ENCODE results near the gene FAM43A.

Gene FAM43A

GRCh38 chr3:194675680-194676079 lies 10.0 kb upstream of the FAM43A start:
- DNase-seq (ENCODE audit: low spot score) = no peak

- no peak for DNase-seq (ENCODE audit: low spot score)
Measured at GRCh38 chr3:194676471-194676870, 9.2 kb upstream of the FAM43A start.

GRCh38 chr3:194680888-194681615 lies 4.6 kb upstream of the FAM43A start:
- DNase-seq (ENCODE audit: low spot score) = no peak

DNA sequence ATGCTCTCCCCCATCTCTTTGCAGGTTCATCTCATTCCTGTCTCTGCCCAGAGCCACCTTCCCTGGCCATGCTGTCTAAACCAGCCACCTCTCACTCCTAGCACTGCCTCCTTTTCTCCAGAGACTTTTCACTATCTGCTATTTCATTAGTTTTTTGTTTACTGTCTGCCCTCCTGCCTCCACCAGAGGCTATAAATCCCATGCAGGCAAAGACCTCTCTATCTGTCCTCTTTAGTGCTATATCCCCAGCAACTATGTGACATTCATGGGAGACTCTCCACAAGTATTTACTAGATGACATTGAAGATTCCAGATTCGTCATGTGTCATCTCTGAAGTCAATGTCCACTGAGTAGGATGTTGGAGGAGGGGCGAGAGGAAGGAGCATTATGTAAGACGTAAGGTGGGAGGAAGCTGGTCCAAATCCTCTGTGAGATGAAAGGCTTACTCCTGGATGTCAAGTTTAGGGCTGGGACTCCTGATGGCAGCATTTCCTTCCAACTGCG lies 3.4 kb upstream of the FAM43A start:
- DNase-seq (ENCODE audit: low spot score) = no peak

DNA sequence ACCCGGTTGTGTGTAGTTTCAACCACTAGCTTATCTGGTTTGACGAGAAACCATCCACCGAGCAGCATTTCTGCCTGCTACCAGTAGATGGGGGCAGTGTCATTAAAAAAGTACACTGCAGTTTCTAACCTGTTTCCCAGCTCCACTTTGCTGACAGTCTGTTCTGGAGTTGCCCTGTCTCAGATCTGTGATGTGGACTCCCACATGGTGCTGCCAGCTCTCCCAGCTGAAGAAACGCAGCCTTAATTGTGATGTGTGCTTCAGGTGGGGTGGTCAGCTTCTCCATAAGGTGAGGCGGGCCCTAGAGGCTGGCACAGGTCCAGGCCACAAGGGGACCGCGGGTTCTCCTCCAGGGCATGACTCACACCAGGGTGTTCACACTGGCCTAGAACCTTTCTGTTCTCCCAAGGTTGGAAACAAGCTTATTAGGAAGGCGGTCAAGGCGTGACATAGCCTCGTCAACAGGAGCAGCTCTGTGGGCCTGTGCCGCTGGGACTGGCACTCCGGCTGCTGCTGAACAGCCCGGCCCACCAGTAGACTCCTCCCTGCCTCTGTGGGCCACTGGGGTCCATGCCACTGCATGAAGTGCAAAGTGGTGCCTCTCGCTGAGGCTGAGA lies 2.9 kb upstream of the FAM43A start:
- peak; percentile 93 for DNase-seq (ENCODE audit: low spot score)

DNA sequence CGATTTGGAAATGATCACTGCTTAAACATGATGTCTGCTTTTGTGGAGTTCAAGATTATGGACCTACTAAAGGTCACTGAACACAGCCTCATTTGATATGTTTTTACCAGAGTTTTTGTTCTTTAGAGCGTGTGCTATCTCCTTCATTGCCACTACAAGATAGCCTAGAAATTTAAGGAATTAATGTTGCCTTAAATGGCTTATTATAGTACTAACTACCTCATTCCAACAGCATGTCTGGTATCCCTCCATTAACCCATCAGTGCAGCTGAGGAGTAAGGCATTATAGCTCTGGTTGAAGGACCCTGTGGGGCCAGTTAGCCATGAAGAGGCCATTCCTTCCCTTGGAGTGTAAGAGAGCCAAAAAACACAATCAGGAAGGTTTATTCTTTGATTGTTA lies 2.3 kb upstream of the FAM43A start:
- DNase-seq (ENCODE audit: low spot score) = no peak

DNA sequence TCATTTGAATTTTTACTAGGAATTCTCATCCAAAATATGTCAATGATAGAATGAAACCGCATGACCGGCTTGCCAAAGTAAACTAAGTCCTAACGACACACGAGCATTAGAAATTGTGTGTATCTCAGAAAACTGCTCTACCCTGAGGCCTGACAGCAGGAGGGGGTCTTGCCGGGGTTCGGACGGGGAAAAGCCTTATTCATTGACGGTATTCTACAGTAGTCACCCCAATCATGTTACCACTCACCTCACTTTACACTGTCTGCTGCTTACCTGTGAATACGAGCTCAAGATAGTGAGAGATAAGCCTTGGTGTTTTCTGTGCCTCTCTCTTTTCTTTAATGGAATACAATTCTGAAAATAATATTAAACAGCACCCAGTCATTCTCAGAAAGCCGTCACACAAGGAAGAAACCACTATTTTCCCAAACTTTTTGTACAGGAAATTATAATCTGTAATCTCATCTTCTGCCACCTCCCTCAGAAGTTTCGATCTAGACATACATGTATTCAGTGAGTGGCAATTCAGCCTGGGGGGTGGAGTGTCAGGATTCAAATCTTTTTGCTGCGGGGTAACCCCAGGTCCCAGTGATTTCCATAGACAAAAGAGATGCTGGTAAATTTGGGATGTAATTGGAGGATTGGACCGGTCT lies 492 bp upstream of the FAM43A start:
- DNase-seq (ENCODE audit: low spot score) = no peak

DNA sequence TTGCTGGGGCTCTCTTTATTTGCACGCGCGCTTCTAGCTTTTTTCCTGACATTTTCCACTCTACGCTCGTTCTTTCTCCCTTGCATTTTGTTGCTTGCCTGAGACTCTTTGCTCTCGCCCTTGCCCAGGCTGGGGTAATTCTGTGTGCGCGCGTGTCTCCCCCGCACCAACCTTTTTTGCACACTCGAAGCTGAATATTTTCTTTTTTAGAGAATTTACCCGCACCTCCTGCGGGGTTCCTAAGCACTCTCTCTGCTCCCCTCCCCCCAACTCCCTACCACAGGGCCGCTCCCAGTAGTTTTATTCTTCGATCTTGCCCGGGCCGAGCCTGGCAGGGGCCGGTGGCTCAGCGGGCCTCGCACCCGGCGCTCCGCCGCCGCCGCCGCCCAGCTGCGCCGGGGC lies 732 bp downstream of the FAM43A start:
- no peak for DNase-seq (ENCODE audit: low spot score)

- no peak for DNase-seq (ENCODE audit: low spot score)
Measured at GRCh38 chr3:194686816-194687637, 1.3 kb downstream of the FAM43A start.

DNA sequence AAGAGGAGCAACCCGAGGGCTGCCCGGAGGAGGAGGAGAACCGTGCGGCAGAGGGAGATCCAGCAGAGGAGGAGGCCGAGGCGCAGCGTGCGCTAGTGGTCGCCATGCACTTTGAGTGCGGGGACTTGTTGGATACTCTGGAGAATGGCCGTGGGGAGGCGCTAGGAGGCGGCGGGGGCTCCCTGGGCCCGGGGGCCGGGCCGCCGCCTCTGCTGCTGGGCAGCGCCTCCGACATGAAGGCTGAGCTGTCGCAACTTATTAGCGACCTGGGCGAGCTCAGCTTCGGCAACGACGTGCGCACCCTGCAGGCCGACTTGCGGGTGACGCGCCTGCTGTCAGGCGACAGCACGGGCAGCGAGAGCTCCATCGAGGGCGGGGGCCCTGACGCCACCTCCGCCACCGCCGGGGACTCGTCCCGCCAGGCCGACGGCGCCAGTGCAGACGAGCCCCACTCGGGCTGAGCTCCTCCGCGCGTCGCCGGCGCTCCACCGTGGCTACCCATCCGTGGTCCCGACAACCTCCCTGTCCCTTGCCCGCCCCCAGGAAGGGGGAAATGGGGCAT lies 2.0 kb downstream of the FAM43A start:
- no peak for DNase-seq (ENCODE audit: low spot score)

DNA sequence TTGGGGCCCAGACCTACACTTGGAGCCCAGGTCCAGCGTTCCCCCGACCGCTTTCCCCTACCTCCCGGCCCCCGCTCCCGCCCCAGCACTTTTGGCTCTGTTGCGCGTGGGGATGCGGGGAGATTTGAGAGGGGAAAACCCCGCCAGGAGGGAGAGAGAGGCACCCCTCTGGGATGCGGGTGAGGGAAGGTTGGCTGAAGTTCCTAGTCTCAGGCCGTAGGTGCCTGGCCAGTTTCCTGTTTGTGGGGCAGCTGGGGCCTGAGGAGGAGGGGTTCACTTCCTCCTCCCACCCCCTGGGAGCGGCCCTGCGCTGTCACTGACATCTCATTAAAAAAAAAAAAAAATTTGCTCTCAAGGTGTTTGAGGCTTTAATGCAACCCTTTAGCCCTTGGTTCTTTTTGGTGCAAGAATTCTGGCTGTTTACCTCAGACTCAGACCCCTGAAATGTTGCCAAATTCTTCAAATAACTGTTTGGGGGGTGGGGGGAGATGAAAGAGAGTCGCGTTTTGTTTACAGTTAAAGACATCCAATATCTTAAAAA lies 2.6 kb downstream of the FAM43A start:
- no peak for DNase-seq (ENCODE audit: low spot score)

GRCh38 chr3:194688946-194689345 lies 3.3 kb downstream of the FAM43A start:
- DNase-seq (ENCODE audit: low spot score) = no peak

DNA sequence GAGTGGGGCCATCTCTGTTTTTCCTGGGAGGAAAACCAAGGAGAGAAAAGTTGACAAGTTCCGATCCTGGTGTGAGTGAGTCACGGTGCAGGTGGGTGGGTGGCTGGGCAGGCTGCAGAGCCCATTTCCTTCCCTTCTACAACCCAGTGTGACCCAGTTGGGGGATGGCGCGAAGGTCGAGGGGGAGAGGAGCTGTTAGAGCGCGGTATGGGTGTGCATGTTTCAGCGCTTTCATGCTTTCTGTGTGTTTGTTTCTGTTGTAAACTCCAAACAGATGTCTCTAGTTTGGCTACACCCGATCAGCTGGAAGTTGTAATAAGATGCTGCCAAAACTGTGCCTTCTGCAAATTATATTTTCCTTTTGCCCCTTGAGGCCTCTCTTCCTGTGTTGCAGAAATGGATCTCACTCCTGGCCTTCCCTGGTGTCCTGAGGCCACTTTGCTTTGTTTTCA lies 3.8 kb downstream of the FAM43A start:
- no peak for DNase-seq (ENCODE audit: low spot score)

DNA sequence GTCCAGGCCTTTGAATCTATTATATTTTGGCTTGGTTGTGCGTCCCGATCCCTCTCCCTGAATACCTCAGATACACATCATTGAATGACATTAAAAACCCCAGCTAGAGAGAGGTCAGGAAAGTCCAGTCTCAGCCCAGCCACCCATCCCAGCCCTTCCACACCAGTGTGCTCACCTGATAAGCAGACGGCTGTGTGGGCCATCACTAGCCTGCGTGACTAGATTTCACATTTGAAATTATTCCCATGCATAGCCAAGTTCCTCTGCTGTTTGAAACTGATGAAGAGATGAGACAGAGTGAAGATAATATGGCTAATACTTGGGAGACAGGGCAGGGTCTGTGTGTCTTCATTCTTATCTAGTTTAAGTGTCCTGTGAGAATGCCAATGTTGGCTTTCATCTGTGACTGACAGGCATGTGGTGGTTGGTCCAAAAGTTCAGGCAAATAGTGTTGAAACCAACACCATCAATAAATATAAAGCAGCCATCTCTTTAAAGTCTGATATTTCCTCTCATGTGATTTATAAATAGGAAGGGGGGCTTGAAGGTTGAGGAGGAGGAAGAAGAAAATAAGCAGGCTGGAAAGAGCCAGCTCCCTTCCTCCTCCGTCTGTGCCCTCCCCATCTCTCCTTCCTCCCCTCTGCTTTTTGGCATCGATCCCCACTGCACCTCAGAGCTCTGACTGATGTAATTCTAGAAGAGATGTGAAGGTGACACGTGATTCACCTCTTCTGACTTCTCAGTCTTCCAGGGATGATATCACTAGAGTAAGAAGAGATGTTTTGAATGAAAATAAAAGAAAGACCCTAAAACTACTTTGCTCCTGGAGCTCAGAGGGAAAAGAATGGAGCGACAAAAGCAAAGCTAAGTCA lies 5.1 kb downstream of the FAM43A start:
- no peak for DNase-seq (ENCODE audit: low spot score)

GRCh38 chr3:194691481-194692283 lies 6.0 kb downstream of the FAM43A start:
- no peak for DNase-seq (ENCODE audit: low spot score)

DNA sequence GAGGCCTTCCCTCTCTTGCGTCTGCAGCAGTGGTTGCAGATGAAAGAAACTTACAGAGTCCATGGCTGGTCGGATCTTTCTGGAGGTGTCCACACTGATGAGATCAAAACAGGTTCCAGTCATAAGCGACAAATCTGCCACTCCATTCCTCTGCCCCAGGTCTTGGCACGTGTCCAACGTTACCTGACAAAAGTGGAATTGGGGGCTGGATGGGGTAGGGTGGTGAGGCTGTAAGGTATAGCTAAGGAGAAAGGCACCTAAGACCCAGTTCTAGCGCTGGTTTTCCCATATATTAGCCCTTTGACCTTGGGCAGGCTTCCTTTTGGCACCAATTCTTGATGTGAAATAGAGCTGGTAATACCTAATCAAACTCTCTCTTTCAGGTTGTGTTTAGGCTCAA lies 11.0 kb downstream of the FAM43A start:
- DNase-seq (ENCODE audit: low spot score) = no peak

GRCh38 chr3:194702545-194702944 lies 16.9 kb downstream of the FAM43A start:
- DNase-seq (ENCODE audit: low spot score) = no peak

GRCh38 chr3:194705227-194705626 lies 19.5 kb downstream of the FAM43A start:
- DNase-seq (ENCODE audit: low spot score) = no peak

DNA sequence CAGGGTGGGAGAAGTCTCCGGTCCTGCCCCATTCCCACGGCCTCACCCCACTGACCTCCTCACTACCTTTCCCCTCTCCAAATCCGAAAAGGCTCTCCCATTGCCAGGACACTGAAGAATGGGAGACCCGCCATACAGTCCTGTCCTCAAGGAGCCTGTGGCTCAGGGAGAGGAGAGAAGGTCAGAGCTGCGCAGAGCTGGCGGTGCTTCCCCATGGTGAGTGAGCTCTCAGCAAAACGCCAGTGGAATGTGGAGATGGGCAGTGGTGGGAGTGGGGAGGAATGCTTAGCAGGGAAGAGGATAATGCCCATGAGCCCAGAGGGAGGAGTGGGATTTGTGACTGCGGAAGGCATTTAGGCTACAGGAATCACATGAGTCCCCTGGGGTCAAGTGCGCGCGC lies 20.1 kb downstream of the FAM43A start:
- no peak for DNase-seq (ENCODE audit: low spot score)

GRCh38 chr3:194707147-194707540 lies 21.5 kb downstream of the FAM43A start:
- no peak for DNase-seq (ENCODE audit: low spot score)
